Keratinocyte (primary cell): ENCODE data around the gene LMCD1. TPM values are rescaled to one million over a fixed set of nuclear protein-coding genes. Genes with fewer than 3 reads are reported as not detected.

Experiments used
- DNase-seq: peaks from one replicate; pipeline ENCODE4 v3.0.0-alpha.2; 2011; ENCODE audit warnings: low read depth, missing footprints, low spot score
- FAIRE-seq: peaks from 2 replicates; lab custom pipeline; 2011; peaks lifted over from hg19 to GRCh38; lab: Jason Lieb, UNC
- H2AFZ ChIP-seq: 2 replicates; pipeline ENCODE4 v1.6.0; 2012; ENCODE audit warnings: low read length, control low read depth, inconsistent platforms; ENCODE audit not compliant: control insufficient read depth
- H3K27ac ChIP-seq: 2 replicates; pipeline ENCODE4 v1.5.1; 2011; ENCODE audit warnings: low read length; ENCODE audit not compliant: control insufficient read depth, insufficient read depth
- H3K27me3 ChIP-seq: 3 replicates; pipeline ENCODE4 v1.6.0; 2011; ENCODE audit warnings: low read length; ENCODE audit not compliant: control insufficient read depth, insufficient read depth; ENCODE audit errors: extremely low read depth
- H3K36me3 ChIP-seq, 2 experiments: 2 replicates in 1 of 2; 3 replicates in 1 of 2; pipeline ENCODE4 v1.5.1; 2011; ENCODE audit warnings: low read length in 2 of 2, mild to moderate bottlenecking in 1 of 2; ENCODE audit not compliant: control insufficient read depth in 2 of 2, insufficient read depth in 2 of 2; ENCODE audit errors: extremely low read depth in 1 of 2
- H3K4me1 ChIP-seq: 3 replicates; pipeline ENCODE4 v1.5.1; 2011; ENCODE audit warnings: low read length; ENCODE audit not compliant: control insufficient read depth, insufficient read depth; ENCODE audit errors: extremely low read depth
- H3K4me2 ChIP-seq: 3 replicates; pipeline ENCODE4 v1.6.0; 2011; ENCODE audit warnings: low read depth, low read length; ENCODE audit not compliant: control insufficient read depth, insufficient read depth; ENCODE audit errors: extremely low read depth
- H3K4me3 ChIP-seq, 3 experiments: fragments of 200-600 bp in 1 of 3; sonication (generic) in 1 of 3; 2 replicates in 2 of 3; 3 replicates in 1 of 3; pipeline ENCODE4 v1.5.1; 2011 to 2016; ENCODE audit warnings: low read length in 3 of 3, mild to moderate bottlenecking in 3 of 3, control low read depth in 2 of 3, inconsistent platforms in 1 of 3, low read depth in 1 of 3, mixed read lengths in 1 of 3, mixed run types in 1 of 3, moderate library complexity in 1 of 3; ENCODE audit not compliant: control insufficient read depth in 2 of 3, insufficient read depth in 2 of 3; ENCODE audit errors: extremely low read depth in 1 of 3
- H3K79me2 ChIP-seq: 2 replicates; pipeline ENCODE4 v1.6.0; 2012; ENCODE audit warnings: low read length; ENCODE audit not compliant: control insufficient read depth, insufficient read depth
- H3K9ac ChIP-seq: 3 replicates; pipeline ENCODE4 v1.6.0; 2011; ENCODE audit warnings: low read length; ENCODE audit not compliant: control insufficient read depth, insufficient read depth; ENCODE audit errors: extremely low read depth
- H3K9me1 ChIP-seq: 3 replicates; pipeline ENCODE4 v1.6.0; 2011; ENCODE audit warnings: low read length; ENCODE audit not compliant: control insufficient read depth, insufficient read depth; ENCODE audit errors: extremely low read depth
- H3K9me3 ChIP-seq: 2 replicates; pipeline ENCODE4 v1.5.1; 2012; ENCODE audit warnings: low read depth, low read length; ENCODE audit not compliant: control insufficient read depth
- H4K20me1 ChIP-seq: 3 replicates; pipeline ENCODE4 v1.6.0; 2011; ENCODE audit warnings: low read length; ENCODE audit not compliant: control insufficient read depth, insufficient read depth; ENCODE audit errors: extremely low read depth
- EZH2 ChIP-seq: IDR thresholded peaks from one replicate; pipeline ENCODE4 v1.6.1; 2012; ENCODE audit warnings: inconsistent platforms, mild to moderate bottlenecking, low read length, moderate library complexity
- dilution Hi-C: fragments of 300-500 bp; cut with MboI; formaldehyde crosslinking; loops from one replicate; pipeline ENCODE4 v1.7.0; 2020; ENCODE audit warnings: low sequenced_read_pairs; ENCODE audit not compliant: extremely low pct_ligation_motif_present
- polyA plus RNA-seq, 5 experiments: library from polyadenylated mRNA; depleted of rRNA in 3 of 5; stranded (reverse) in 3 of 5; stranded (forward) in 1 of 5; unstranded in 1 of 5; fragments of >200 nt; gene quantifications; 1 replicate in 1 of 5; 2 replicates in 3 of 5; 3 replicates in 1 of 5; pipeline versions ENCODE4 v1.2.1 to v1.2.3, GENCODE V29; 2011 to 2012; ENCODE audit warnings: missing spikeins in 2 of 5, low read depth in 1 of 5, low replicate concordance in 1 of 5
- TF ChIP-seq, protein P1 (sequence below), 3 experiments: IDR thresholded peaks in 1 of 3; conservative IDR thresholded peaks in 1 of 3; optimal IDR thresholded peaks in 1 of 3; 2 replicates in 2 of 3; 3 replicates in 1 of 3; pipeline versions ENCODE3 to v1.5.1; 2011; ENCODE audit warnings: low read length in 3 of 3, mild to moderate bottlenecking in 3 of 3, moderate library complexity in 2 of 3, control low read depth in 1 of 3, inconsistent platforms in 1 of 3; ENCODE audit not compliant: insufficient read depth in 2 of 3; ENCODE audit errors: extremely low read depth in 1 of 3

Gene LMCD1
- polyA plus RNA-seq, 1 donor (not counting 4 experiments of a cell fraction or from before 2014, with no cell fraction given), result 3.7 TPM

DNA sequence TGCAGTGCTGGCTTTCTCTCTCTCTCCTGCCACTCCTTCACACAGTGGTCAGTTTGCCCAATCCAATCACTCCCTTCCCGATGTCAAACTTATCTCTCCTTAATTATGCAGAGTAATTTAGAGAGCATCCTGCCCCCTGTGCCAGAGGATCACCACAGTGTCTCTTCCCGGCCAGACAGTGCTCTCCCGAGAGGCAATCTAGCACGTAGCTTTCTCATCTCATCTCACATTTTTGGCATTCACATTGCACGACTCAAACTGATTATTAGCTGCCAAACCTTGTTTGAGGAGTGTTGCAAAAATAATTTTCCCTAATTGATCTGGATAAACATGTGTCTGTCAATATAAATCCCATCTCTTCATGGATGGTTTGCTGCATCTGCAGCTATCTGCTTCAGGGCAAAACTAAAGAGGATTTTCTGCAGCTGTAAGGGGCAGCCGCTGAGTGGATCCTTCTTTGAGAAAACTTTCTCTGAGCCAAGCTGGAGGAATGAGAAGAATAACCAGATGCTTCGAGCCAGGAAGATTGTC lies 105.1 kb downstream of the LMCD1 start:
- dilution Hi-C loops, result no loop called here
- Histone ChIP-seq H4K20me1 (no peaks in the 10 kb centered on the region), H3K4me2 (no peak overlapping the region), H3K4me3 (no peak overlapping the region), H3K27me3 (no peaks in the 10 kb centered on the region), H3K4me1 (no peaks in the 10 kb centered on the region), H3K36me3 (no peaks in the 10 kb centered on the region), H3K79me2 (no peaks in the 10 kb centered on the region), H2AFZ (no peak overlapping the region), H3K9ac (no peak overlapping the region), H3K27ac (no peak overlapping the region), H3K9me1 (no peaks in the 10 kb centered on the region), H3K9me3 (no peaks in the 10 kb centered on the region)
- peak; percentile 23 for FAIRE-seq
- TF ChIP-seq, protein P1, sequence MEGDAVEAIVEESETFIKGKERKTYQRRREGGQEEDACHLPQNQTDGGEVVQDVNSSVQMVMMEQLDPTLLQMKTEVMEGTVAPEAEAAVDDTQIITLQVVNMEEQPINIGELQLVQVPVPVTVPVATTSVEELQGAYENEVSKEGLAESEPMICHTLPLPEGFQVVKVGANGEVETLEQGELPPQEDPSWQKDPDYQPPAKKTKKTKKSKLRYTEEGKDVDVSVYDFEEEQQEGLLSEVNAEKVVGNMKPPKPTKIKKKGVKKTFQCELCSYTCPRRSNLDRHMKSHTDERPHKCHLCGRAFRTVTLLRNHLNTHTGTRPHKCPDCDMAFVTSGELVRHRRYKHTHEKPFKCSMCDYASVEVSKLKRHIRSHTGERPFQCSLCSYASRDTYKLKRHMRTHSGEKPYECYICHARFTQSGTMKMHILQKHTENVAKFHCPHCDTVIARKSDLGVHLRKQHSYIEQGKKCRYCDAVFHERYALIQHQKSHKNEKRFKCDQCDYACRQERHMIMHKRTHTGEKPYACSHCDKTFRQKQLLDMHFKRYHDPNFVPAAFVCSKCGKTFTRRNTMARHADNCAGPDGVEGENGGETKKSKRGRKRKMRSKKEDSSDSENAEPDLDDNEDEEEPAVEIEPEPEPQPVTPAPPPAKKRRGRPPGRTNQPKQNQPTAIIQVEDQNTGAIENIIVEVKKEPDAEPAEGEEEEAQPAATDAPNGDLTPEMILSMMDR (optimal IDR thresholded peaks at IDR 0.05 in 1 of 3, IDR thresholded peaks at IDR 0.05 in 1 of 3, conservative IDR thresholded peaks at IDR 0.05 in 1 of 3; ENCODE audit: extremely low read depth in 1 of 3, insufficient read depth in 2 of 3, low read length in 3 of 3), result no peak
- TF ChIP-seq EZH2, result no peak
- DNase-seq, result no peak

DNA sequence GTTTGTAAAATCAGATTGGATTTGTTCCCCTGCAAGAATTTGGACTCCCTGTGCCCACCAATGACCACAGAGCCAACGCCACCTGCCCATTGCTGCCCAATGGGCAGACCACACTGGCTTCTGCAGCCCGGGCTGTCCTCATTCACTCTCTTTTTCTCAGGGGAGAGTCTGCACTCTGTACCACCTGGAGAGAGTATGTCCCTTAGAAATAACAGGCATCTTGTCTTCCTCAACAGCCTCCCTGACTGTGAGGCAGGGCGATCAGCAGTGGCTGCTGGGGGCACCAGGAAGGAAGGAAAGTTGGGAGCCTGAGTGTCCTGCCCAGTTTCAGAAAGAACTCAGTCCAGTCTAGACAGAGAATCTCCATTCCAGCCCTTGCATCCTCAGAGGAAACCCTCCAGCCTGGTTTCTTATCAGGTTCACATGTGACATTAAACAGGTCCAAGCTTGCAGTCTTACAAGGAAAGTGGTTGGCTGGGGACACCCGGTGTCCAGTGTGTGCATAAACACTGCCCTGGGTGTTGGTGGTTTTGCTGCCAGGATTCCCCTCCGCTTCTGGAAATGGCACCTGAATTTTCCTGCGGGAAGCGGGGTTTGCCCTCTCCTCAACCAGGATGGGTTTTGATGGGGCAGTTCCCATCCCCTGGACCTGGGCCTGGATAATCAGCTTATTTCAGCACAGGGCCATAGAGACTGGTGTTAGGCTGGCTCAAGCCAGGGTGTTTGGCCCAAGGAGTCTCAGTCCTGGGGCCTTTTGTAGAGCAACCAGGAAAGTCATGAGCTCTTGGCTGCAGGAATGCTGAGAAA lies 105.8 kb downstream of the LMCD1 start:
- H2AFZ ChIP-seq, result no peak overlapping the region
- no peaks in the 10 kb centered on the region for H3K36me3 ChIP-seq
- no peak overlapping the region for H3K9ac ChIP-seq
- H3K9me3 ChIP-seq, result no peaks in the 10 kb centered on the region
- no peak for TF ChIP-seq EZH2
- TF ChIP-seq, protein P1 (optimal IDR thresholded peaks at IDR 0.05 in 1 of 3, IDR thresholded peaks at IDR 0.05 in 1 of 3, conservative IDR thresholded peaks at IDR 0.05 in 1 of 3; ENCODE audit: extremely low read depth in 1 of 3, insufficient read depth in 2 of 3, low read length in 3 of 3), result peak; percentile 48 to 87 (median 78)
- H4K20me1 ChIP-seq, result no peaks in the 10 kb centered on the region
- H3K79me2 ChIP-seq, result no peaks in the 10 kb centered on the region
- H3K4me1 ChIP-seq, result no peaks in the 10 kb centered on the region
- no peaks in the 10 kb centered on the region for H3K27me3 ChIP-seq
- H3K4me2 ChIP-seq, result no peak overlapping the region
- dilution Hi-C loops, result no loop called here
- DNase-seq (no peak), FAIRE-seq (peak; percentile 82)
- H3K9me1 ChIP-seq, result no peaks in the 10 kb centered on the region
- H3K27ac ChIP-seq, result no peak overlapping the region
- no peak overlapping the region for H3K4me3 ChIP-seq
